ENCODE measurements around the gene KPNB1. TPM values are rescaled to one million over a fixed set of nuclear protein-coding genes. Genes with fewer than 3 reads are reported as not detected.
A peak's percentile ranks its signal among the peaks of the same experiment; 100 is the strongest.
"Not testable (repeated sequence)": the region's sequence is repeated elsewhere in the genome, so short reads cannot be mapped to it uniquely, and the experiment has no call there.

KPNB1 gene
- total RNA-seq, 1 donor from 2014 or later = 230 TPM

GRCh38 chr17:47676510-47677165, 26.9 kb downstream of the KPNB1 start:
- no peak for DNase-seq (ENCODE audit: low read depth)

GRCh38 chr17:47678196-47678595, 28.5 kb downstream of the KPNB1 start:
- DNase-seq (ENCODE audit: low read depth) = no peak

- DNase-seq (ENCODE audit: low read depth) = no peak
These were observed 32.4 kb downstream of the KPNB1 start for GRCh38 chr17:47682138-47682537.

GRCh38 chr17:47682727-47683126, 33.0 kb downstream of the KPNB1 start:
- not testable (repeated sequence) for DNase-seq (ENCODE audit: low read depth)

GRCh38 chr17:47684025-47684424, 34.3 kb downstream of the KPNB1 start:
- no peak for DNase-seq (ENCODE audit: low read depth)

- peak; percentile 37 for DNase-seq (ENCODE audit: low read depth)
These were observed 34.9 kb downstream of the KPNB1 start for GRCh38 chr17:47684535-47685193.

GRCh38 chr17:47685556-47686275, 36.0 kb downstream of the KPNB1 start:
- DNase-seq (ENCODE audit: low read depth) = no peak

- DNase-seq (ENCODE audit: low read depth) = no peak
These were observed 36.5 kb downstream of the KPNB1 start for GRCh38 chr17:47686276-47686635.

- no peak for DNase-seq (ENCODE audit: low read depth)
These were observed 37.1 kb downstream of the KPNB1 start for GRCh38 chr17:47686664-47687327.

GRCh38 chr17:47687328-47687690, 37.6 kb downstream of the KPNB1 start:
- DNase-seq (ENCODE audit: low read depth) = no peak

- peak; percentile 22 for DNase-seq (ENCODE audit: low read depth)
These were observed 38.0 kb downstream of the KPNB1 start for GRCh38 chr17:47687748-47688147.

- no peak for DNase-seq (ENCODE audit: low read depth)
These were observed 40.4 kb downstream of the KPNB1 start for GRCh38 chr17:47690121-47690520.

- no peak for DNase-seq (ENCODE audit: low read depth)
These were observed 42.6 kb downstream of the KPNB1 start for GRCh38 chr17:47692137-47692894.

- peak; percentile 39 for DNase-seq (ENCODE audit: low read depth)
These were observed 43.4 kb downstream of the KPNB1 start for GRCh38 chr17:47692895-47693730.

- DNase-seq (ENCODE audit: low read depth) = peak; percentile 65
These were observed 44.2 kb downstream of the KPNB1 start, which contains the start of gene TBKBP1 for GRCh38 chr17:47693731-47694580. Gene TBKBP1 (plus strand): TSS chr17:47694161. CDS start chr17:47696113, 1,952 bp downstream.

- peak; percentile 54 for DNase-seq (ENCODE audit: low read depth)
These were observed 45.1 kb downstream of the KPNB1 start for GRCh38 chr17:47694581-47695428.

- DNase-seq (ENCODE audit: low read depth) = no peak
These were observed 46.0 kb downstream of the KPNB1 start for GRCh38 chr17:47695429-47696376.
